AG04450 (cell line): ENCODE measurements around the gene NFIC. TPM values are rescaled to one million over a fixed set of nuclear protein-coding genes. Genes with fewer than 3 reads are reported as not detected.

ENCODE experiments used
- CTCF ChIA-PET: fragments of 300-600, 350-600 bp; formaldehyde crosslinking; extraction: SDS; loops from one replicate; lab custom pipeline; 2022; ENCODE audit warnings: antibody characterized with exemption, inconsistent platforms; lab: Charles Lee
- POLR2A ChIA-PET: fragments of 350-600 bp; formaldehyde crosslinking; extraction: SDS; loops from one replicate; lab custom pipeline; 2021; ENCODE audit warnings: antibody characterized with exemption, inconsistent platforms; lab: Yijun Ruan, JAX
- DNase-seq: peaks from one replicate; pipeline ENCODE4 v3.0.0-alpha.2; 2011; ENCODE audit warnings: low read depth, low spot score
- H3K27ac ChIP-seq: one replicate; pipeline ENCODE4 v1.5.1; 2012; ENCODE audit warnings: low read depth, low read length, control low read depth
- H3K27me3 ChIP-seq: one replicate; pipeline ENCODE4 v1.6.0; 2012; ENCODE audit warnings: low read length; ENCODE audit not compliant: control insufficient read depth, insufficient read depth
- H3K4me3 ChIP-seq: 2 replicates; pipeline ENCODE4 v1.5.1; 2011; ENCODE audit warnings: mild to moderate bottlenecking, low read depth, low read length, control low read depth
- H3K9me3 ChIP-seq: 2 replicates; pipeline ENCODE4 v1.5.1; 2012; ENCODE audit warnings: low read length; ENCODE audit not compliant: control insufficient read depth, insufficient read depth
- polyA plus RNA-seq: library from polyadenylated mRNA; depleted of rRNA; stranded (reverse); fragments of >200 nt; gene quantifications from 2 replicates; pipeline ENCODE4 v1.2.3, GENCODE V29; 2011
- TF ChIP-seq, protein P1 (sequence below): IDR thresholded peaks from 2 replicates; pipeline ENCODE4 v1.5.1; 2011; ENCODE audit warnings: low read depth, low read length, control low read depth, inconsistent platforms

The NFIC gene
- polyA plus RNA-seq, 1 experiment: 3.9 TPM

DNA sequence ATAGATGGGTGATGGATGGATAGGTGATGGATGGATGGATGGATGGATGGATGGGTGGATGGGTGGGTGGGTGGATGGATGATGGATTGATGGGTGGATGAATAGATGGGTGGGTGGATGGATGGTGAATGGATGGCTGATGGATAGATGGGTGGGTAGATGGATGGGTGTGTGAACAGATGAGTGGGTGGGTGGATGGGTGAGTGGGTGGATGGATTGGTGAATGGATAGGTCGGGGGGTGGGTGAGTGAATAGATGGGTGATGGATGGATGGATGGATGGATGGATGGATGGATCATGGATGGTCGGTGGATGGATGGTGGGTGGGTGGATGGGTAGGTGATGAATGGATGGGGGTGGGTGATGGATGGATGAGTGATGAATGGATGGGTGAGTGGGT lies 110.4 kb downstream of the NFIC start:
- Histone ChIP-seq H3K9me3 (peaks cover 5% of the 10 kb centered on the region; the same call in 1 of the 2 replicates), H3K27ac (no peak overlapping the region), H3K27me3 (peaks cover 22% of the 10 kb centered on the region), H3K4me3 (no peak overlapping the region)
- no peak for DNase-seq
- TF ChIP-seq, protein P1, sequence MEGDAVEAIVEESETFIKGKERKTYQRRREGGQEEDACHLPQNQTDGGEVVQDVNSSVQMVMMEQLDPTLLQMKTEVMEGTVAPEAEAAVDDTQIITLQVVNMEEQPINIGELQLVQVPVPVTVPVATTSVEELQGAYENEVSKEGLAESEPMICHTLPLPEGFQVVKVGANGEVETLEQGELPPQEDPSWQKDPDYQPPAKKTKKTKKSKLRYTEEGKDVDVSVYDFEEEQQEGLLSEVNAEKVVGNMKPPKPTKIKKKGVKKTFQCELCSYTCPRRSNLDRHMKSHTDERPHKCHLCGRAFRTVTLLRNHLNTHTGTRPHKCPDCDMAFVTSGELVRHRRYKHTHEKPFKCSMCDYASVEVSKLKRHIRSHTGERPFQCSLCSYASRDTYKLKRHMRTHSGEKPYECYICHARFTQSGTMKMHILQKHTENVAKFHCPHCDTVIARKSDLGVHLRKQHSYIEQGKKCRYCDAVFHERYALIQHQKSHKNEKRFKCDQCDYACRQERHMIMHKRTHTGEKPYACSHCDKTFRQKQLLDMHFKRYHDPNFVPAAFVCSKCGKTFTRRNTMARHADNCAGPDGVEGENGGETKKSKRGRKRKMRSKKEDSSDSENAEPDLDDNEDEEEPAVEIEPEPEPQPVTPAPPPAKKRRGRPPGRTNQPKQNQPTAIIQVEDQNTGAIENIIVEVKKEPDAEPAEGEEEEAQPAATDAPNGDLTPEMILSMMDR: no peak
- POLR2A ChIA-PET: interaction anchor here (0.6 kb wide), 1 partner anchor 132 kb away, joined by 3 read pairs; no protein-coding TSS in a partner anchor
- CTCF ChIA-PET: interaction anchor here (2.2 kb wide), 1 partner anchor 172 kb away, joined by 8 read pairs; no protein-coding TSS in a partner anchor

DNA sequence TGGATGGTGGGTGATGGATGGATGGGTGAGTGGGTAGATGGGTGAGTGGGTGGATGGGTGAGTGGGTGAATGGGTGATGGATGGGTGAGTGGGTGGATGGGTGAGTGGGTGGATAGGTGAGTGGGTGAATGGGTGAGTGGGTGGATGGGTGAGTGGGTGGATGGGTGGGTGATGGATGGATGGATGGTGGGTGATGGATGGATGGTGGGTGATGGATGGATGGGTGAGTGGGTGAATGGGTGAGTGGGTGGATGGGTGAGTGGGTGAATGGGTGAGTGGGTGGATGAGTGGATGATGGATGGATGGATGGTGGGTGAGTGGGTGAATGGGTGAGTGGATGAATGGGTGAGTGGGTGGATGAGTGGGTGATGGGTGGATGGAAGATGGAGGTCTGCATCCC lies 111.1 kb downstream of the NFIC start:
- Histone ChIP-seq H3K27me3 (peaks cover 26% of the 10 kb centered on the region), H3K9me3 (peaks cover 5% of the 10 kb centered on the region; the same call in 1 of the 2 replicates), H3K27ac (no peak overlapping the region), H3K4me3 (no peak overlapping the region)
- TF ChIP-seq, protein P1: no peak
- ChIA-PET POLR2A (no interaction called here), CTCF (interaction anchor here (2.2 kb wide), 1 partner anchor 173 kb away, joined by 8 read pairs; no protein-coding TSS in a partner anchor)
- no peak for DNase-seq

DNA sequence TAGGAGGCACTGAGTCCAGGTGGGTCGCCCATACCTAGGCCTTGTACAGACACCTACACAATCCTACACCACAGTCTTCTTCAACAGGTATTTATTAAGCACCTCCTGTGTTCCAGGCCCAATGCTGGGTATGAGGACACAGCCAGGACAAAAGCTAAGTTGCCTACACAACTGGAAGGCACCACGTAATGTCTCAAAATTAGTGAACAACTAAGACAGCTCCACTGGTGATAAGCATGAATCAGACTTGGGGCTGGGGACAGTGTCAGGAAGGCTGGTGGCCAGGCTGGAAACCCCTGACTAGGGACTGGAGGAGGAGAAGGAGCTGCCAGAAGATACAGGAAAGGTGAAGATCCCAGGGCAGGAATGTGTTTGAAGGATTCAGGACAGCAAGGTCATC lies 111.6 kb downstream of the NFIC start:
- Histone ChIP-seq H3K27ac (no peak overlapping the region), H3K27me3 (peaks cover 26% of the 10 kb centered on the region), H3K4me3 (no peak overlapping the region), H3K9me3 (peaks cover 5% of the 10 kb centered on the region; the same call in 1 of the 2 replicates)
- no peak for DNase-seq
- POLR2A ChIA-PET: no interaction called here
- TF ChIP-seq, protein P1: no peak
- CTCF ChIA-PET: interaction anchor here (2.2 kb wide), 1 partner anchor 173 kb away, joined by 8 read pairs; no protein-coding TSS in a partner anchor

DNA sequence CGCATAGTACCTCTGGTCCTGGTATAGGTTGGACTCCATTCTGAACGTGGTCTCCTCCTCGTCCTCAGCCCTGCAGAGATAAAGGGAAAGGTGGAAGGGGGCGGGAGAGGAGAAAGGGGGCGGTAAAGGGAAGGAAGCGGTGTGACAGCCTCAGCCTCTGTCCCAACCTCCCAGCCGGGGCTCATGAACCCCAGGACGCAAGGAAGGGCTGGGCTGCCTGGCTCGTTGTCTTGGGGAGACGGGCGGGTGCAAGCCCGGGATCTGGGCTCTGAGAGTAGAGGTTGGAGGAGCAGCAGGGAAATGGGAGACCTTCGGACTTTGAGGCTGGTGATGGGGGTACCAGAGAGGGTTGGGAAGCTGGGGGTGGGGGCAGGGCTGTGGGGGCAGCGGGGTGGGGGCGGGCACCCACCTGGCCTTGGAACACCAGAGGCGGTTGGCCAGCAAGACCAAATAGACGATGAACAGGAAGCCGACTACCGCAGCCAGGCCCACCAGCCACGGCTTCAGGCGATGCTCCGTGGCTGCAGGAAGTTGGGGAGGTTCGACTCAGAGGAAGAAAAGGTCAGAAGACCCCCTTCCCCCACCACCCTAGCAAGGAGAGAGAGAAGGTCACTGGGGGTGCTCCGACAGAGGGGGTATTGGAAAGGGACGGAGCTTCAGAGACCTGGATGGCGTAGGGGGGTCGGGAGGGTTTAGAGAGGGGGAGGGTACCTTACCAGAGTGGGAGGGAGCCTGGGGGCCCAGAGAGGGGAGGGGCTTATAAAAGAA lies 112.2 kb downstream of the NFIC start:
- H3K27ac ChIP-seq: no peak overlapping the region
- no peak overlapping the region for H3K4me3 ChIP-seq
- CTCF ChIA-PET: interaction anchor here (1.6 kb wide), 1 partner anchor 49 kb away, joined by 3 read pairs; no protein-coding TSS in a partner anchor
- peaks cover 26% of the 10 kb centered on the region for H3K27me3 ChIP-seq
- DNase-seq: no peak
- TF ChIP-seq, protein P1: no peak
- POLR2A ChIA-PET: interaction anchor here (0.6 to 1.5 kb wide), 4 partner anchors 9 to 28 kb away, joined by 3 to 7 read pairs (median 4); partner anchors contain the start of gene FZR1
- H3K9me3 ChIP-seq: peaks cover 5% of the 10 kb centered on the region; the same call in 1 of the 2 replicates
